Measurements from ENCODE around the gene KNG1. TPM values are rescaled to one million over a fixed set of nuclear protein-coding genes. Genes with fewer than 3 reads are reported as not detected.

Gene KNG1
- total RNA-seq, 1 donor from 2014 or later: not detected

DNA sequence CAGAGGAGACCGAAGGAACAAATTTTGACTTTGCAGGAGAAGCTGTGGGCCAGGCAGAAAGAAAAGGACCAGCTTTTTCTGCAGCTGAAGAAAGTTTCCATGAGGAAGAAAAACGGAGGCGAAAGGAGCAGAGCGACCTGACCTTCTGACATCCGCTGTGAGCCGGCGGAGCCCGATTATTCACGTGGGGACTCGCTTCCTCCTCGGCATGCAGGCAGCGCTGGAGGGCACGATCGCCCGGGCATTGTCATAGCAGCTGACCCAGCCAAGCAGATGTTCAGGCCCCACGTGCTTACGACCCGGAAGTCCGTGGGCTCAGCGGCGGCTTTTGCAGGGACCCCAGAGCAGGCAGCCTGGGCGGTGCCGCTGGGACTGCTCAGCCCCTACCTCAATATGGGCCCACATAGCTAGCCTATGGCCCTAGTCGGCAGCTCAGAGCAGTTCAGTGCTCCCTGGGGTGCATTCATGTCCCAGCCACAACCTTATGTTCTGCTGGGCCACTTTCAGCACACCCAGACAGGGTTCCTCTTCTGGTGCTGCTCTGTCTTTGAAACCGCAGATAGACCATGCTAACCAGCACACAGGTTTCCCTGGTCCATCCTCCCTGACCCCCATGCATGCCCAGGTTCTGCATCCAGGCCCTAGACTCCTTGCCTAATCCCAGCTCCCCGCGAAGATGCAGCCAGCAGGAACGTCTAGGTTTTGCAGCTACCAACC is 55.7 kb downstream of the KNG1 start:
- H3K79me2 ChIP-seq (ENCODE audit: insufficient read depth, low read length): no peaks in the 10 kb centered on the region
- H2AFZ ChIP-seq (ENCODE audit: low read depth, low read length): peak overlapping the region; percentile 92
- no peaks in the 10 kb centered on the region for H3K36me3 Mint-ChIP-seq (ENCODE audit: low read depth, unreplicated experiment)
- FAIRE-seq (no peak), DNase-seq (ENCODE audit: low read depth) (peak; percentile 18)
- peaks cover 7% of the 10 kb centered on the region for H3K4me1 ChIP-seq (ENCODE audit: insufficient read depth, low read length)
- no peak overlapping the region for H3K27ac ChIP-seq (ENCODE audit: low read depth, low read length)
- H3K4me1 Mint-ChIP-seq (ENCODE audit: low read depth, unreplicated experiment): no peaks in the 10 kb centered on the region
- peak overlapping the region; percentile 55 for H3K4me3 ChIP-seq (ENCODE audit: insufficient read depth, low read depth, low read length)
- no peak overlapping the region for H3K4me3 Mint-ChIP-seq (ENCODE audit: unreplicated experiment)
- no peaks in the 10 kb centered on the region for H3K9me3 Mint-ChIP-seq (ENCODE audit: unreplicated experiment)
- no peaks in the 10 kb centered on the region for H3K9me3 ChIP-seq (ENCODE audit: insufficient read depth, low read depth, low read length)
- no peaks in the 10 kb centered on the region for H3K27me3 ChIP-seq (ENCODE audit: insufficient read depth, low read length)
- H3K27ac Mint-ChIP-seq (ENCODE audit: unreplicated experiment): no peak overlapping the region
- peak overlapping the region; percentile 63 for H3K9ac ChIP-seq (ENCODE audit: low read length)
- H4K20me1 ChIP-seq (ENCODE audit: insufficient read depth, low read length): no peaks in the 10 kb centered on the region
- TF ChIP-seq, protein P1, sequence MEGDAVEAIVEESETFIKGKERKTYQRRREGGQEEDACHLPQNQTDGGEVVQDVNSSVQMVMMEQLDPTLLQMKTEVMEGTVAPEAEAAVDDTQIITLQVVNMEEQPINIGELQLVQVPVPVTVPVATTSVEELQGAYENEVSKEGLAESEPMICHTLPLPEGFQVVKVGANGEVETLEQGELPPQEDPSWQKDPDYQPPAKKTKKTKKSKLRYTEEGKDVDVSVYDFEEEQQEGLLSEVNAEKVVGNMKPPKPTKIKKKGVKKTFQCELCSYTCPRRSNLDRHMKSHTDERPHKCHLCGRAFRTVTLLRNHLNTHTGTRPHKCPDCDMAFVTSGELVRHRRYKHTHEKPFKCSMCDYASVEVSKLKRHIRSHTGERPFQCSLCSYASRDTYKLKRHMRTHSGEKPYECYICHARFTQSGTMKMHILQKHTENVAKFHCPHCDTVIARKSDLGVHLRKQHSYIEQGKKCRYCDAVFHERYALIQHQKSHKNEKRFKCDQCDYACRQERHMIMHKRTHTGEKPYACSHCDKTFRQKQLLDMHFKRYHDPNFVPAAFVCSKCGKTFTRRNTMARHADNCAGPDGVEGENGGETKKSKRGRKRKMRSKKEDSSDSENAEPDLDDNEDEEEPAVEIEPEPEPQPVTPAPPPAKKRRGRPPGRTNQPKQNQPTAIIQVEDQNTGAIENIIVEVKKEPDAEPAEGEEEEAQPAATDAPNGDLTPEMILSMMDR (IDR thresholded peaks at IDR 0.05; ENCODE audit: insufficient read depth, low read depth, low read length): no peak
- TF ChIP-seq EZH2 (IDR thresholded peaks at IDR 0.05; ENCODE audit: insufficient read depth, low read length): no peak
- peak overlapping the region; percentile 89 for H3K4me2 ChIP-seq (ENCODE audit: low read length)
- no peaks in the 10 kb centered on the region for H3K36me3 ChIP-seq (ENCODE audit: insufficient read depth, low read length)
- peaks cover 5% of the 10 kb centered on the region for H3K27me3 Mint-ChIP-seq (ENCODE audit: low read depth, unreplicated experiment)

DNA sequence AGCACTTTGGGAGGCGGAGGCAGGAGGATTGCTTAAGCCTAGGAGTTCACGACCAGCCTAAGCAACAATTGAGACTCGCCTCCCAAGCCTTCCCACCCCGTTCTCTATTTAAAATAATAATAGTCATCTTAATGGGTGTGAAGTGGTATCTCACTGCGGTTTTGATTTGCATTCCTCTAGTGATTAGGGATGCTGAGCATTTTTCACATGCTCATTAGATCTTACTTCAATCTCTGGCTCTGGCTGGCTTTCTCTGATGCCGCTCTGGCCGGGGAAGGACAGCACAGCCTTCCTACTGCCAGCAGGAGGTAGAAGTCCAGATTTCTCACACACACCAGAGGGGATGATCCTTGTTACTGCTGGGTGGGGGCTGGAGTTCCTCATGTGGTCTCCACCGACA is 58.8 kb downstream of the KNG1 start:
- FAIRE-seq (no peak), DNase-seq (ENCODE audit: low read depth) (peak; percentile 42)
- H3K4me3 Mint-ChIP-seq (ENCODE audit: unreplicated experiment): no peak overlapping the region
- no peaks in the 10 kb centered on the region for H3K9me3 Mint-ChIP-seq (ENCODE audit: unreplicated experiment)
- Histone ChIP-seq H3K4me3 (ENCODE audit: insufficient read depth, low read depth, low read length) (no peak overlapping the region), H3K4me2 (ENCODE audit: low read length) (no peak overlapping the region), H3K79me2 (ENCODE audit: insufficient read depth, low read length) (no peaks in the 10 kb centered on the region), H3K27ac (ENCODE audit: low read depth, low read length) (no peak overlapping the region), H2AFZ (ENCODE audit: low read depth, low read length) (peak overlapping the region; percentile 47), H4K20me1 (ENCODE audit: insufficient read depth, low read length) (no peaks in the 10 kb centered on the region), H3K9ac (ENCODE audit: low read length) (no peak overlapping the region), H3K27me3 (ENCODE audit: insufficient read depth, low read length) (no peaks in the 10 kb centered on the region), H3K9me3 (ENCODE audit: insufficient read depth, low read depth, low read length) (no peaks in the 10 kb centered on the region), H3K4me1 (ENCODE audit: insufficient read depth, low read length) (peaks cover 7% of the 10 kb centered on the region), H3K36me3 (ENCODE audit: insufficient read depth, low read length) (no peaks in the 10 kb centered on the region)
- no peaks in the 10 kb centered on the region for H3K36me3 Mint-ChIP-seq (ENCODE audit: low read depth, unreplicated experiment)
- TF ChIP-seq, protein P1 (IDR thresholded peaks at IDR 0.05; ENCODE audit: insufficient read depth, low read depth, low read length): no peak
- TF ChIP-seq EZH2 (IDR thresholded peaks at IDR 0.05; ENCODE audit: insufficient read depth, low read length): no peak
- H3K27ac Mint-ChIP-seq (ENCODE audit: unreplicated experiment): no peak overlapping the region
- peaks cover 5% of the 10 kb centered on the region for H3K27me3 Mint-ChIP-seq (ENCODE audit: low read depth, unreplicated experiment)
- H3K4me1 Mint-ChIP-seq (ENCODE audit: low read depth, unreplicated experiment): no peaks in the 10 kb centered on the region

DNA sequence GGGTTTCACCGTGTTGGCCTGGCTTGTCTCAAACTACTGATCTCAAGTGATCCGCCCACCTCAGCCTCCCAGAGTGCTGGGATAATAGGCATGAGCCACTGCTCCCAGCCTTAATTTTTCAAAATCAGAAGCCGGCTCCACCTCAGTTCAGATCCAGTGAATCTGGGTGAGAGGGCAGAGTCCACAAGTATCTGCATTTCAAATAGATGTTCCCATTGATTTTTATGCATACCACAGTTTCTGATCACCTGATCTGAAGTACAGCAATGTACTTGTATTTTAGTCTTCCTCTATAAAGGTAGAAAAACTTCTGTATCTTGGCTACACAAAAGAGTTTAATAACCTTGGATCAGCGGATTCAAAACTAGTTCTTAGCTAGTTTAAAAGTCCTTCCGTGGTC is 62.0 kb downstream of the KNG1 start:
- Histone ChIP-seq H3K9ac (ENCODE audit: low read length) (no peak overlapping the region), H4K20me1 (ENCODE audit: insufficient read depth, low read length) (peaks cover 8% of the 10 kb centered on the region), H3K27ac (ENCODE audit: low read depth, low read length) (no peak overlapping the region), H3K79me2 (ENCODE audit: insufficient read depth, low read length) (peaks cover 14% of the 10 kb centered on the region), H3K27me3 (ENCODE audit: insufficient read depth, low read length) (no peaks in the 10 kb centered on the region), H3K9me3 (ENCODE audit: insufficient read depth, low read depth, low read length) (no peaks in the 10 kb centered on the region), H3K4me2 (ENCODE audit: low read length) (no peak overlapping the region), H3K4me1 (ENCODE audit: insufficient read depth, low read length) (peaks cover 5% of the 10 kb centered on the region), H3K4me3 (ENCODE audit: insufficient read depth, low read depth, low read length) (no peak overlapping the region), H2AFZ (ENCODE audit: low read depth, low read length) (no peak overlapping the region), H3K36me3 (ENCODE audit: insufficient read depth, low read length) (peaks cover under 1% of the 10 kb centered on the region)
- Mint-ChIP-seq H3K36me3 (ENCODE audit: low read depth, unreplicated experiment) (peaks cover 5% of the 10 kb centered on the region), H3K4me1 (ENCODE audit: low read depth, unreplicated experiment) (peaks cover 2% of the 10 kb centered on the region), H3K9me3 (ENCODE audit: unreplicated experiment) (no peaks in the 10 kb centered on the region), H3K27ac (ENCODE audit: unreplicated experiment) (no peak overlapping the region), H3K4me3 (ENCODE audit: unreplicated experiment) (no peak overlapping the region), H3K27me3 (ENCODE audit: low read depth, unreplicated experiment) (no peaks in the 10 kb centered on the region)
- no peak for FAIRE-seq
- no peak for TF ChIP-seq EZH2 (IDR thresholded peaks at IDR 0.05; ENCODE audit: insufficient read depth, low read length)
- no peak for DNase-seq (ENCODE audit: low read depth)

Data from astrocyte (in vitro differentiated cells and primary cell).